Smooth muscle cell (in vitro differentiated cells): ENCODE results near the gene SPINT2. TPM values are rescaled to one million over a fixed set of nuclear protein-coding genes. Genes with fewer than 3 reads are reported as not detected.

Experiments
- DNase-seq: peaks from one replicate; lab custom pipeline; 2025; ENCODE audit not compliant: unreplicated experiment; lab: John Stamatoyannopoulos, UW
- H2AFZ ChIP-seq: fragments of 200-600 bp; sonication (generic); 2 replicates; pipeline ENCODE4 v1.6.0; 2016; ENCODE audit warnings: antibody characterized with exemption, low read depth, mild to moderate bottlenecking
- H3F3A ChIP-seq: fragments of 200-600 bp; sonication (generic); 2 replicates; pipeline ENCODE4 v1.6.0; 2017; ENCODE audit warnings: antibody characterized with exemption, low read depth
- H3K27ac ChIP-seq: fragments of 200-600 bp; sonication (generic); 2 replicates; pipeline ENCODE4 v1.5.1; 2016; ENCODE audit warnings: low read depth, mild to moderate bottlenecking
- H3K27me3 ChIP-seq: fragments of 200-600 bp; sonication (generic); 2 replicates; pipeline ENCODE4 v1.6.1; 2016; ENCODE audit warnings: low read depth, mild to moderate bottlenecking
- H3K36me3 ChIP-seq: fragments of 200-600 bp; sonication (generic); 2 replicates; pipeline ENCODE4 v1.5.1; 2016; ENCODE audit warnings: low read depth
- H3K4me1 ChIP-seq: fragments of 200-600 bp; sonication (generic); 2 replicates; pipeline ENCODE4 v1.5.1; 2016; ENCODE audit warnings: low read depth
- H3K4me2 ChIP-seq: fragments of 200-600 bp; sonication (generic); 2 replicates; pipeline ENCODE4 v1.6.0; 2016; ENCODE audit warnings: mild to moderate bottlenecking
- H3K4me3 ChIP-seq: fragments of 200-600 bp; sonication (generic); 2 replicates; pipeline ENCODE4 v1.5.1; 2016; ENCODE audit warnings: mild to moderate bottlenecking
- H3K79me2 ChIP-seq: fragments of 200-600 bp; sonication (generic); 2 replicates; pipeline ENCODE4 v1.6.0; 2016; ENCODE audit warnings: low read depth, mild to moderate bottlenecking
- H3K9ac ChIP-seq: fragments of 200-600 bp; sonication (generic); 2 replicates; pipeline ENCODE4 v1.6.0; 2016; ENCODE audit warnings: low read depth
- H3K9me3 ChIP-seq: fragments of 200-600 bp; sonication (generic); replicated peaks from 2 replicates; pipeline ENCODE4 v1.5.1; 2016; ENCODE audit warnings: low read depth
- H4K20me1 ChIP-seq: fragments of 200-600 bp; sonication (generic); 2 replicates; pipeline ENCODE4 v1.6.0; 2016; ENCODE audit warnings: low read depth
- CTCF ChIP-seq: fragments of 200-600 bp; sonication (generic); IDR thresholded peaks from 2 replicates; pipeline ENCODE4 v1.5.1; 2017; ENCODE audit warnings: borderline replicate concordance, mild to moderate bottlenecking, antibody characterized with exemption; ENCODE audit not compliant: insufficient read depth, poor library complexity, severe bottlenecking
- WGBS: methylation state at CpG from one replicate; pipeline ENCODE4 v1.1.7; 2016; ENCODE audit warnings: low lambda C conversion rate; 5-methylcytosine and 5-hydroxymethylcytosine counted together
- polyA plus RNA-seq: library from polyadenylated mRNA; unstranded; fragments of >200 nt; fragmentation: Nextera tagmentation; extraction: Ambion mirVana; gene quantifications from 2 replicates; pipeline ENCODE4 v1.2.1, GENCODE V29; 2016
- total RNA-seq: library from RNA; depleted of rRNA; stranded (reverse); fragments of >200 nt; gene quantifications from 2 replicates; pipeline ENCODE4 v1.2.3, GENCODE V29; 2014

The SPINT2 gene
- total and polyA plus RNA-seq, 2 experiments from 2014 or later = 153 to 201 TPM

GRCh38 chr19:38303517-38304351 is 39.4 kb downstream of the SPINT2 start, which contains the start of gene C19orf33:
C19orf33 (plus strand) TSS chr19:38304251; CDS start chr19:38304262, 11 bp downstream.
- Histone ChIP-seq H3K27me3 (no peaks in the 10 kb centered on the region), H3K36me3 (no peaks in the 10 kb centered on the region), H2AFZ (no peak within 1 kb of the TSS), H3K4me3 (peak within 1 kb of the TSS; percentile 45), H3K4me2 (peak within 1 kb of the TSS; percentile 73), H4K20me1 (no peaks in the 10 kb centered on the region), H3K9ac (peak within 1 kb of the TSS; percentile 45), H3K79me2 (no peaks in the 10 kb centered on the region), H3K27ac (peak within 1 kb of the TSS; percentile 65), H3F3A (peaks cover 7% of the 10 kb centered on the region), H3K4me1 (peaks cover 9% of the 10 kb centered on the region), H3K9me3 (no peaks in the 10 kb centered on the region)
- no peak for TF ChIP-seq CTCF
- no peak for DNase-seq
- 39% methylated on average over 28 of the region's 28 CpGs for WGBS

- H3K4me3 ChIP-seq = peak overlapping the region; percentile 45
- H4K20me1 ChIP-seq = no peaks in the 10 kb centered on the region
- H3K4me2 ChIP-seq = peak overlapping the region; percentile 73
- H3K9ac ChIP-seq = peak overlapping the region; percentile 33
- peaks cover 9% of the 10 kb centered on the region for H3K4me1 ChIP-seq
- no peaks in the 10 kb centered on the region for H3K79me2 ChIP-seq
- H3K27me3 ChIP-seq = no peaks in the 10 kb centered on the region
- H3K27ac ChIP-seq = peak overlapping the region; percentile 65
- H2AFZ ChIP-seq = no peak overlapping the region
- TF ChIP-seq CTCF = no peak
- H3K36me3 ChIP-seq = no peaks in the 10 kb centered on the region
- H3K9me3 ChIP-seq = no peaks in the 10 kb centered on the region
- no peak for DNase-seq
- 68% methylated on average over 27 of the region's 27 CpGs for WGBS
- H3F3A ChIP-seq = peaks cover 7% of the 10 kb centered on the region
Observed at GRCh38 chr19:38304352-38304865, 40.0 kb downstream of the SPINT2 start.

- WGBS = 21% methylated on average over 27 of the region's 29 CpGs
- no peak for TF ChIP-seq CTCF
- peaks cover 9% of the 10 kb centered on the region for H3K4me1 ChIP-seq
- peak overlapping the region; percentile 33 for H3K9ac ChIP-seq
- no peak overlapping the region for H2AFZ ChIP-seq
- H3K27ac ChIP-seq = peak overlapping the region; percentile 65
- DNase-seq = no peak
- peak overlapping the region; percentile 73 for H3K4me2 ChIP-seq
- no peaks in the 10 kb centered on the region for H3K9me3 ChIP-seq
- H3K27me3 ChIP-seq = no peaks in the 10 kb centered on the region
- no peaks in the 10 kb centered on the region for H4K20me1 ChIP-seq
- no peaks in the 10 kb centered on the region for H3K36me3 ChIP-seq
- no peaks in the 10 kb centered on the region for H3K79me2 ChIP-seq
- H3F3A ChIP-seq = peaks cover 2% of the 10 kb centered on the region
- H3K4me3 ChIP-seq = peak overlapping the region; percentile 45
Observed at GRCh38 chr19:38304866-38305429, 40.6 kb downstream of the SPINT2 start.
